SK-N-DZ (cell line): ENCODE data around the gene RANBP2.

ENCODE experiments used
- DNase-seq: peaks from one replicate; pipeline ENCODE4 v3.0.0-alpha.2; 2015; ENCODE audit warnings: low spot score
- small RNA-seq, 2 experiments: library from RNA; depleted of rRNA; stranded (forward); fragments of <200 nt; gene quantifications; one replicate each; pipeline ENCODE3, GENCODE V24; 2014

The RANBP2 gene

DNA sequence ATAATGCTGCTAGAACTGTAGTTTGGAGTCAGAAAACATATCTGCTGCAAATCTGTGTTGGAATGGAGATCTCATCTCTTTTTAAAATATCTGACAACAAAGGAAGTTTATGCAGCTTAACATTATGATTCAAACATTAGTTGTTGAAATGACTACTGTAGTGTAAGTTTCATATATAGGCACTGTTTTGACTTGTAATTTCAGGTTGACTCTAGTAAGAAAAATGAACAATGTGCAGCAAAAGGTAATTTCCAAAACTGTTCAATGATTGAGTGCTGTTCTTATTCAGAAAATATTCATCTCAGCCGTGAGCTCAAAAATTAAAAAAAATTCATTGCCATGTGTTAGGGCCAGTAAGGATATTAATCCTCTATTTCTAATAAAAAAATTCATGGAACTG lies 115.8 kb downstream of the RANBP2 start:
- no peak for DNase-seq

Small RNA genes lying within 50 kb of the gene (small RNA-seq; reads per million reads assigned to genes)
- 0 reads per million in 2 experiments for gene AC010095.1
